ENCODE measurements around the gene OSER1. TPM values are rescaled to one million over a fixed set of nuclear protein-coding genes. Genes with fewer than 3 reads are reported as not detected.

OSER1 gene
- total RNA-seq, 1 donor from 2014 or later, result 25.6 TPM

- no peak for DNase-seq (ENCODE audit: extremely low read depth, low read depth, low spot score)
Observed at GRCh38 chr20:44181611-44182010, 29.0 kb downstream of the OSER1 start.

DNA sequence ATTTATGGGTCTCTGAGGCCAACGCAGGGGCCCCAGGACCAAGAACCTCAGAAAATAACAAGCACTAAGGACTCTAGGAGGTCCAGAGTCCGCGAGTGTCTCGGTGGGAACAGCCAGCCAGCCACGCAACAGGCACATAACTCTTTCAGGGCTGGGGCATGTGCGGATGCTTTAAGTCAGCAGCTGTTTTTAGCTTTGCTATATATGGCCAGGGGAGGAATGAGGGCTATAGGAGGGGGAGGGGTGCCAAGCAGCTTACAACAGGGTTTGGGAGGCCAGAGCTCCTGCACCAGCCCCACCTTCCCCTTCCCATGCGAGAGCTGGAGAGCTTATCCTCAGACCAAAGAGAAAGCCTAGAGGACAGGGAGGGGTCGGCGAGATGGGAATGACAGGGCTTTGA lies 29.8 kb downstream of the OSER1 start:
- no peak for DNase-seq (ENCODE audit: extremely low read depth, low read depth, low spot score)

GRCh38 chr20:44176833-44177534 lies 33.6 kb downstream of the OSER1 start:
- no peak for DNase-seq (ENCODE audit: extremely low read depth, low read depth, low spot score)

DNA sequence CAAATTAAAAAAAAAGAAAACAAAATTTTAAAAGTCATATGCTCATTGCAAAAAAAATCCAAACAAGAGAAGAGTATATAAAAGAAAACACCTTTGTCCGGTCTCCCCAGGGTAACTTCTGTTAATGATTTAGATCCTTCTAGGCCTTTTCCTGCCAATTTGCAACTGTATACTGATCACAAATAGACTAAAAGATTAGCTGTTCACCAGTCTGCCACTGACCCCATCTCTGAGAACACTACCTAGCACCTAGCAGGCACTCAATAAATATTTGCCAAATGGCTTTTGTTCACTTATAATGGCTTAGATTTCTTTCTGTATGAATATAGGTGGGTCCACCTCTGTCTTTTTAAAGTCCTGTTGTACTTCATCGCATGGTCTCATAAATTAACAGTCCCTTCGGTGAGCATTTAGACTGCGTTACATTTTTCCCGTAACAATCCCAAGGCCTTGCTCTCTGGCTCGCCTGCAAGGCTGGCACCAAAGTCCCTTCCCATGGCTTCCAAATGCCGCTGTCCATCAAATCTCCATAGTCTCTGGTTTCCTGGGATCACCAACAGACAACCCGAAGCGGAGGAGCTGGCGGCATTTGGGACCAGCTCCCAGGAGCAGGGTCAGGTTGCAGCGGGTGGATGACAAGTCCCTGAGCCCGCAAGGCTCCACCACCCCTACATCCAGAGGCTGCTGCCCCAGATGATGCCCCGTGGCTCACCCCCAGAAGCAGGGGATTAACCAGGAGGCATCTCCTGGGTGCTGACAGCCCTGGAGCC lies 35.4 kb downstream of the OSER1 start:
- DNase-seq (ENCODE audit: extremely low read depth, low read depth, low spot score), result no peak

- no peak for DNase-seq (ENCODE audit: extremely low read depth, low read depth, low spot score)
Observed at GRCh38 chr20:44173846-44174245, 36.7 kb downstream of the OSER1 start.

GRCh38 chr20:44173116-44173515 lies 37.5 kb downstream of the OSER1 start:
- no peak for DNase-seq (ENCODE audit: extremely low read depth, low read depth, low spot score)

- no peak for DNase-seq (ENCODE audit: extremely low read depth, low read depth, low spot score)
Observed at GRCh38 chr20:44172572-44172950, 38.0 kb downstream of the OSER1 start.

DNA sequence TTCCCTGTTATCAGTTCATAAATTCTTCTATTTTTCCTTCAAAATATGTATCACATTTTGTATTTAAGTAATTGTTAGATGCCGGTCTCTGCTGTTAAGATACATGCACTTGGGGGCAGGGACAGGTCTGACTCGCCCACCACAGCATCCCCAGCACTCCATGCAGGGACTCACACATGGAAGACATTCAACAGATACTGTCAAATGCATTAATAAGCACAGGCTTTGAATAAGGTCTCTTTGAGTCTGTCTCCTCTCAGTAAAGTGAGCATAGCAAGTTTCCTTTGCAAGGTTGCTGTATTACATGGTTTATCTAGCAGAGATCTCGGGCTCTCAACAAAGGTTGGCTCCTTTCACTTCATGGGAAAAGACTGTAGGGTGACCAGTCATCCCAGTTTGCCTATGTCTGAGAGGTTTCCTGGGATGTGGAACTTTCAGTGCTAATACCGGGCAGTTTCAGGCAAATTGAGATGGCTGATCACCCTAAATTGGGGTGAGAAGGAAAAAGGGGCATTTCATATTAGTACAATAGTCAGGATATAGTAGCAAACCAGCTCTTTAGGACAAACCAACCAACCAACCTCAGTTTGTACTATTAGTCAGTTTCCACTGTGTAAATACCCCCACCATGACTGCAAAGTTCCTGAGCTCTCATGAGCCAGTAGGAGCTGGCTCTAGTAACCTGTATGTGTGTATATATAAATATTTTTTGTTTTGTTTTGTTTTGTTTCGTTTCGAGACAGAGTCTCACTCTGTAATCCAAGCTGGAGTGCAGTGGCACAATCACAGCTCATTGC lies 38.6 kb downstream of the OSER1 start:
- no peak for DNase-seq (ENCODE audit: extremely low read depth, low read depth, low spot score)

GRCh38 chr20:44170816-44171410 lies 39.7 kb downstream of the OSER1 start:
- DNase-seq (ENCODE audit: extremely low read depth, low read depth, low spot score), result no peak

DNA sequence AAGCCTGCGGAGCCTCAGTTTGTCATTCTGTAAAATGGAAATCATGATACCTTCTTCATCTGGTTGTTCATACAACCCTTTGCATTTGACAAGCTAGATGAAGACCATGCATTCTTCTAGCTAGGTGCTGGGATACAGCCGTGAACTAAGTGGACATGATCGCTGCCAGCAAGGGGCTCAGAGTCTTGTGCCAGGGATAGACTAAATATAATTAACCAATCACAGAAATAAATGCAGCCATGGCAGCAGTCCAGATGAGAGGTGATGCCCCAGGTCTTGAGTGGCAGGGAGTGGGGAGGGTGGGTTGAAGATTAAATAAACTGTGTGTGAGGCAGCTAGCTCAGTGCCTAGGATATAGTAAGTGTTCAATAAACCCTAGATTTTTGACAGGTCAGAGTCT lies 42.8 kb downstream of the OSER1 start:
- no peak for DNase-seq (ENCODE audit: extremely low read depth, low read depth, low spot score)

- no peak for DNase-seq (ENCODE audit: extremely low read depth, low read depth, low spot score)
Observed at GRCh38 chr20:44166477-44166876, 44.1 kb downstream of the OSER1 start.

- DNase-seq (ENCODE audit: extremely low read depth, low read depth, low spot score), result no peak
Observed at GRCh38 chr20:44166008-44166407, 44.6 kb downstream of the OSER1 start.

DNA sequence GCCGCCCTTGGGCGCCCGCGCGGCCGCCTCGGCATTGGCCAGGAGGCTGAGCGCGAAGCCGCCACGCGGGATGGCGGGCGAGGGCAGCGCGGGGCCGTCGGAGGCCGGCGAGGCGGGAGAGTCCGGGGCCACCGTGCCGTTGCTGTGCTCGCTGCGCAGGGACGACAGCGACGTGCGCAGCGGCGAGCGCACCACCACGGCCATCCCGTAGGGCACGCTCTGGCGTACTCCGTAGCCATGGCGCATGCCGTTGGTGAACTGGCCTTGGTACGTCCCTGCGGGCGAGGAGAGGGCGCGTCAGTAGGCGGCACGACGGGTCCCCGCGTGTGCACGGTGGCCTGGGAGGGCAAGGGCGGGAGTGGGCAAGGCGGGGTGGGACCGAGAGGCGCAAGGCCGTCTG lies 50.4 kb downstream of the OSER1 start:
- DNase-seq (ENCODE audit: extremely low read depth, low read depth, low spot score), result no peak

DNA sequence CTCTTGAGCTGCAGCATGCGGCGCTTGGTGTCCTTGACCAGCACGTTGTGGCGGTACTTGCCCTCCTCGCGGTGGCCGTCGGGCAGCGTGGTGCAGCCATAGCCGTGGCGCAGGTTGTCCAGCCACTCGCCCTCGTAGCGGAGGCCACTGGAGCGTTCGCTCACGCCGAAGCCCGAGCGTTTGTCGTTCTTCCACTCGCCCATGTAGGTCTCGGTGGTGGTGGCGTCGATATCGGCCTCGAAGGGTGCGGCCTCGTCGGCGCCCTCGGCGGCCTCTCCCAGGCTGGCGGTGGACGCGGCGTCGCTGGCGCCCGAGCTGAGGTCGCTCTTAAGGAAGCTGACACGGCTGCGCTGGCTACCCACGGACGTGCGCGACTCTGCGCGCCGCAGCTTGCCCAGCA lies 50.9 kb downstream of the OSER1 start:
- DNase-seq (ENCODE audit: extremely low read depth, low read depth, low spot score), result no peak

GRCh38 chr20:44159125-44159524 lies 51.4 kb downstream of the OSER1 start:
- no peak for DNase-seq (ENCODE audit: extremely low read depth, low read depth, low spot score)

GRCh38 chr20:44157061-44157460 lies 53.5 kb downstream of the OSER1 start:
- no peak for DNase-seq (ENCODE audit: extremely low read depth, low read depth, low spot score)

GRCh38 chr20:44154521-44155001 lies 56.0 kb downstream of the OSER1 start:
- DNase-seq (ENCODE audit: extremely low read depth, low read depth, low spot score), result no peak

DNA sequence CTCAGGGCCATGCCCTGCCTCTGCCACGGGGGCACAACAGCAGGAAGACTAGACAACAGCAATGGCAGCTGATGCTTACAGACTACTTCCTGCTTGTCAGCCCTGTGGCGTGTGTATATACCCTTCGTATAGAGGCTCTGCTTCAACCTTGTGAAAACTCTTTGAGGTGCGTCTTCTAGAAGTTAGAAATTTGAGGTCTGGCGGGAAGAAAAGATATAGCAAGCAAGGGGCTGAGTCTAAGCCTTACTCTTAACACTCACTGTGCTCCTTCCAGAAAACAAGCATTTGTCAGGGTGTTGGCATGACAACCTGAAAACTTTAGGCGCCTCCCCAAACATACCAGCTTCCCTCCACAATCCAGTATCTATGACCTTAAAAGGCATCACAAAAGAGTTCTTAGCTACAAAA lies 56.9 kb downstream of the OSER1 start:
- DNase-seq (ENCODE audit: extremely low read depth, low read depth, low spot score), result no peak

DNA sequence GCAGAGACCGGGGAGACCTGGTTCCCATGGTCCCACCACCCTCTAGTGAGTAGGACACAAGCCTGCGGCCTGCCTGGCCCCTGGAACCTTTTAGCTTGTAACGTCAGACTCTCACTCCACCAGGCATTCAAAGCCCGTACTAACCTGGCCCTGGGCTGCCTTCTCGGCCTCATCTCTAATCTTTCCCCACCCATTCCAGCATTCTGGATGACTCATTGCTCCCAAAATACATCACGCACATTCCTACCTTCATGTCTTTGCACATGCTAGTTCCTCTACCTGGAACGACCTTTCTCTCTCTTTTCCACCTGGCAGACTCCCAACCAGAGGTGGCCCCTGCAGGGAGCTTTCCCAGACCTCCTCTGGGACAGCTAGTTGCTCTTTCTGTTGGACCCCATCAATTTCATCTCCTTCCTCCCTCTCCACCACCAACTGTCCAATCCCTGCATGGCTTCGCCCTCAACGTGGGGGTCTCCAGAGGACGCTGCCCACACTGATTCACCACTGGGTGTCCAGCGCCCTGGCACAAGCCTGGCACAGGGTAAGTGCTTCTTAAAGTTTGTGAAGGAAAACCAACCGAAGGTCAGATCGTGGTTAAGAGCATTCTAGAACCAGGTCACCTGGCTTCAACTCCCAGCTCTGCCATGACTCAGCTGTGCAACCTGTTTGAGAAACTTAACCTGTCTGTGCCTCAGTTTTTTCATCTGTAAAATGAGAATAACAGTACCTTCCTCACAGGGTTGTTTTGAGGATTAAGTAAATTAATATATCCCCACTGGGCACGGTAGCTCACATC lies 58.8 kb downstream of the OSER1 start:
- DNase-seq (ENCODE audit: extremely low read depth, low read depth, low spot score), result no peak

- DNase-seq (ENCODE audit: extremely low read depth, low read depth, low spot score), result no peak
Observed at GRCh38 chr20:44146272-44146671, 64.3 kb downstream of the OSER1 start.
